Measurements from ENCODE around the gene DLX6.
"Not testable (repeated sequence)": the region's sequence is repeated elsewhere in the genome, so short reads cannot be mapped to it uniquely, and the experiment has no call there.

The DLX6 gene

DNA sequence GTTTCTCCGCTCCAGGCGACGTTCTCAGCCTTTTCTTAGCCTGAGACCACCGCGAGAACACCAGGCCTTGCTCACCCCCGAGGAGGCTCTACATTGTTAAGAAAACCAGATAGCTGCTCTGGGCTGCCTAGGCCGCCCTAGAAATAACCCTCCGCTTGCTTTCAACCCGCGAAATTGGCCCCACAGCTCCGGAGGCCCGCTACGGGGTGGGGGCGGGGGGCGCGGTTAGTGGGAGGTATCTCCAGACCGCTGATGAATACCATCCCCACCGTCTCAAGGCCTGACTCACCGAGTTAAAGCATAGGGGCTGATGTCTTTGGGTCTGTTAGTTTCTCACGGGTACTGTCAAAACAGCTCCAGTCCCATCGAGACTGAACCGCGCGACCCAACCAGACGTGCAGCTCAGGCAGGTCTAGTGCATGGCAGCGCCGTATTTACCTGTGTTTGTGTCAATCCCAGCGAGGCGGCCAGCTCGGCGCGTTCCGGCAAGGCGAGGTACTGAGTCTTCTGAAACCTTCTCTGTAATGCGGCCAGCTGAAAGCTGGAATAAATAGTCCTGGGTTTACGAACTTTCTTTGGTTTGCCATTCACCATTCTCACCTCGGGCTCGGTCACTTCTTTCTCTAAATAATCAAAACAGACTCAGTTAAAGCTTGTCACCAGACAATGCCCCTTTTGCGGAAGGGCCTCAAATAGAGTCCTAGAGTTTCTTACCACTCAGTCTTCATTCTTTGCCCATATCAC lies 16.6 kb downstream of the DLX6 start:
- DNase-seq, result no peak

DNA sequence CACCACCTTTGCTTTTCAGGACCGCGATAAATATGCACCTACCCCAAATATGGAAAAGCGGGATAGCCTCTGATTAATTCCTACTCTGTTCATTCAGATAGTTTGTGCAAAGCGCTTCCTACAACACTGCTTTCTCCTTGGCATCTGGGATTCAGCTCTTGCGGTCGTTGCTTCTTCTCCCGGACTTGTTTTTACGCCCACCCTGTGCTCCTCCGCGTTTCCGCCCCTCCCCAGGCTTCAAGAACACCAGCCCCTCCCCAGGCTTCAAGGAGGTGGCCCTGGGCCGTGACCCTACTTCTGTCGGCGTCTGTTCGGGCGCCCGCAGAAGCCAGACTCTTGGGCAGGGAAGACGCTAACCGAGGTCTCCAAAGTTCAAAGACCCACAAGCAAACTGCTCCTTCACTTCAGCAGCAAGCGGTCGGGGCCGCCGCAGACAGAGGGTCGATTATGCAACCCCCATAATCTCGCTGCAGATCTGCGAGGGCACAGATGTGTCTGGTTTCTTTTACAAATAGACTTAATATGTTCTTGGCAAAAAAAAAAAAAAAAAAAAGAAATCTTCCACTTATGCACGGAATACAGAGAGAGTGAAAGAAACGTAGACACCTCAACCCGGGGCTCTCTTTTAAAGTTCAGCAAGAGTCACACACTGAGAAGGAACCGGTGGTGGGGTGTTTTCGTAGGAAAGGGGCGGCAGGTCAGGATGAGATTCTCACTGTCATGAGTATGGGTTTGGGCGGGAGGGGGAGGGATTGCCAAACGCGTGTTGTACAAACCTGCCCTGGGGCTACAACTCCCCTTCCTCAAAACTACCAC lies 17.3 kb downstream of the DLX6 start:
- no peak for DNase-seq

DNA sequence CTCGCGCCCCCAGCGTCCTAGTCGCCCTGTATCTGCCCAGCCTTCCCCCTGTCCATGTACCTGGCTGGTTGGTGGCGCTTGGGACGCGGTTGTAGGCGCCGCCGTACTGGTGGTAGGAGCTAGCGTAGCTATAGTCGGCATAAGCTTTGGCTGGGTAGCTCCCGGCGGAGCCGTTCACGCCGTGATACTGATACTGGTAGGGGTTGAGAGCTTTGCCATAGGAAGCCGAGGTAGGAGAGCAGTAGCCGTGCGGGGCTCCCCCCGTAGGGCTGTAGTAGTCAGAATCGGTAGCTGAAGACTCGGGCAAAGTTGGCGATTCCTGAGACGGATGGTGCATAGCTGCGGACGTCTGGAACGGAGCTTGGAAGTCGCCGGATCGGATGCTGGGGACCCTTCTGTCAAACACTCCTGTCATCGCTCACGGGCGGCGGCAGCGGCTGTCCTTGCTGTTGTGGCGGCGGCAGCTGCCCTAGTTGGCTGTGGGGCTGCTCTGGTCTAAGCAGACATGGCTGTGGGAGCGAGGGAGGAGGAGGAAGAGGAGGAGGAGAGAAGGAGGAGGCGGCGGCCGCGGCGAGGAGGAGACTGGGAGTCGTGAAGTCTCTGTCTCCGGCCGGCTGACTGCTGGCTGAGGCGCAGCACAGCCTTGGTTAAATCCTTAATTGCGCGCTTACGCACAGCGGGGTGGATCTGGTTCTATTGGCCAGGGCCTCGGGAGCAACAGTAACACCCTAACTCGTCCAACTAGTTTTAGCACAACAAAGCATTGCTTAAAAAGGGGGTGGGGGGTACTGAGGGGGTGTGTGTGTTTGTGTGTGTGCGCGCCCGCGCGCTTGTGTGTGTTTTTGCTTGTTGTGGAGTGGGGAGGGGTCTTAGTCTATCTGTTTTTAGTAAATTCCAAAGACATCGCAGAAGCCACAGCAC lies 19.1 kb downstream of the DLX6 start, which contains the start of gene DLX5:
Gene DLX5, minus strand, starts transcription at position 623 of the 921 bp plus-strand sequence. Its CDS starts 208 bp downstream, at position 415.
- peak in 10 of 56 donors; percentile 3 to 37 (median 28) for DNase-seq

DNA sequence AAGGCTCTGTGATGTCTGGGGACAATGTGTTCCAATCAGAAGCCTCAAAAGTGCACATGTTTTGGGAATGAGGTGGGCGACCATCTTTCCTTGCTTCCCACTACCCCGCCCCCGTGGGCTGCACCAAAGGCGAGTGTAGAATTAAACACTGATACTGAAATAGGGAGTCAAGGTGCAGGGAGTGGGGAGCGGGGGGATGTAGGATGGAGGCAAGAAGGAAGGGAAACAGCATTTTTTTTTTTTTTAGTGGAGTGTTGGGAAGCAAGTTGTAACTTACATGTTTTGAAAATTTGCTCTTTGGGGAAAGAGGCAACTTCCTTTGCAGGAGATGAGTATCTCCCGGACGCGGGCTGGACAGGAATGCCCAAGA lies 19.8 kb downstream of the DLX6 start:
- DNase-seq, result no peak

DNA sequence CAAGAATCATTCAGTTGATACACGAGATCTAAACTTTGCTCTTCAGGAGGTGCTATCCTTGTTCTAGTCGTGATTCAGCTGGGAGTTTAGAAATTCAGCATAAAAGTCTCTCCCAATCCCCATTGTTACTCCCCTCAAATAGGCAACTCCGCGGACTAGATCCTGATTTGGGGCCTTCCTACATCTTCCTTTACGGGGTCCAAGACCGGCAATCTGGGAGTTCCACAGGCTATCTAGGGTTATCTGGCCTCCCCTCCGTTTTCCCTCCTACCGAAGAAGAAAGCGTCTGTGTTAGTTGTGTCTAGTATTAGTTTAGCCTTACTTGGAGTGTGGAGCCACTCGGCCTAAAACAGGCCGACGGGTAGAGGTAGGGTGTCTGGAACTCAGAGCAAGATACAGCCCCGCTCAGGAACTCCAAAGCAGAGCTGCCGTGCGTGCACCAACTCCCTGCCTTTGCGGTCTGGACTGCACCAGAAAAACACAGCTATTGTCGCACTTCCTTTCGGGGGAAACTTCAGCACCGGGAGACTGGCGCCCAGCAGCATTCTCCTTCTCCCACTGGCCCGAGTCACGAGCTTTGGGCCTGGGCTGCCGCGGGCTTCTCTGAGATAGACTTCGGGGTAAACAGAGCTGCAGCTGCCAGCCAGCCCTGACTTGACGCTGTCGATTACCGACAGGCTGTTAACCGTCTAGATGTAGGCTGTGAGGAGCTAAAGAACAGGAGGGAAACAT lies 20.8 kb downstream of the DLX6 start:
- peak in 6 of 56 donors; percentile 2 to 40 (median 19) for DNase-seq

DNA sequence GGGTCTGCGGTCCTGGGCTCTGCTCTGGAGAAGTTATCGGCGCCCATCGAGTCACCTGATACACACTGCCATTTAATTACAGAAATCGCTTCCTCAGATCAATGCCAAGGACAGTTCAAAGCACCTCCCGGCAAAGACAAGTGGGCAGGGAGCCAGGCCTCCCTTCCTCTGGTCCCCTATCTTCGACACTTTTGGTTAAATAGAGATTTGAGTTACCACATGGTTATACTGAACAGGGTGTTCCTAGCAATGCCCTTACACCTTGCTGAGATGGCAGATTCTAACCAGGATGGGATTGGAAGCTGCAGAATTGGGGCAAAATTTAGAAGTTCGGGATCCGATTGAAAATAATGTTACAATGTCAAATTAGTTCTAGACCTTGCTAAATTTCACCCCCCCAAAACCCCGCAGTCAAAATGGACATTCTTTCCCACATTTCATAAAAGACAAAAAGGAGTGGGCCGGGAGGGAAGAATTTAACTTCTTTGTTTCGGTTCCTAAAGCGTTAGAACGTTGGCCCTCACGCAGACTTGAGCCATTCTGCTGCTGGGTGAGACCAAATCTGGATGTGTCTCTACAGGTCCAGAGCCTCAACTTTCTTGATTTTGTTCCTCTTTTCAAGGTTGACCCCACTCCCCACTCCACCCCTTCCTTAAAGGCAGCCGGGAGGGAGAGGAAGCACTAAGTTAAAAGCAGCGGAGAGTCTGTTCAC lies 21.5 kb downstream of the DLX6 start:
- DNase-seq, result peak in 1 of 56 donors; percentile 41

DNA sequence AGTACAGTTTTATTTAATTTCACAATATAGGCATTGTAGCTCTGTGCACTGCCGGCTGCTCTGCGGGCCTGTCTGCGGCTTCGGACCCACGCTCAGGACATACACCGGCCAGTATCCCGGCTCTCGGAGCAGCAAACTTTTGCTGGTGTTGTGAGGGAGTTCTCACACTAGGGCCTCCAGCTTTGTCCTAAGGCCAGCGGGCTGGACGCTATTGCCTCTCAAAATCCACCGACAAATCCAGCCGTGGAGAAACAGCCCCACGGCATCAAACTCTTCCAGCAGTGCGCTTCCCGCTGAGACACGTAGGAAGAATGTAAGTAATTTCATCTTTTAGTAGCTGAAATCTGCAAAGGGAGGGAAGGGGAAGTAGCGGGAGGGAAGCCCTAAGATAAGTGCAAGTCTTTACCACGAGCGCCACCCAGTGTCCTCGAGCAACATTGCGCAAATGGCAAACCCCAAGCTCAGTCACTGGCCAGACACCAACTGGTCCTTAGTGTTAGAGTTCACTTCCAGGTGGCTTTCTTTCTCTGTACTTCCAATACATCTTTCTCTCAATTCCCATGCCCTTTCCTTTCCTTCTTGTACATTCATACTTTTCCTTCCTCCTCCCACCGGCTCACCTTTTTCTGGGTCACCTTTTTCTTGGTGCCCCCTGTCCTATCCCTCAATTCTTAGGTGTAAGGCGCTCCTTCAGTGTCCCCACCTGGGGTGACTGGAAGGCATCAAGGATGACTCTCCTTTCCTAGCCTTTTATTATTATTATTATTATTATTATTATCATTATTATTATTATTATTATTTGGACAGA lies 22.3 kb downstream of the DLX6 start:
- peak in 50 of 56 donors; percentile 4 to 86 (median 58) for DNase-seq

DNA sequence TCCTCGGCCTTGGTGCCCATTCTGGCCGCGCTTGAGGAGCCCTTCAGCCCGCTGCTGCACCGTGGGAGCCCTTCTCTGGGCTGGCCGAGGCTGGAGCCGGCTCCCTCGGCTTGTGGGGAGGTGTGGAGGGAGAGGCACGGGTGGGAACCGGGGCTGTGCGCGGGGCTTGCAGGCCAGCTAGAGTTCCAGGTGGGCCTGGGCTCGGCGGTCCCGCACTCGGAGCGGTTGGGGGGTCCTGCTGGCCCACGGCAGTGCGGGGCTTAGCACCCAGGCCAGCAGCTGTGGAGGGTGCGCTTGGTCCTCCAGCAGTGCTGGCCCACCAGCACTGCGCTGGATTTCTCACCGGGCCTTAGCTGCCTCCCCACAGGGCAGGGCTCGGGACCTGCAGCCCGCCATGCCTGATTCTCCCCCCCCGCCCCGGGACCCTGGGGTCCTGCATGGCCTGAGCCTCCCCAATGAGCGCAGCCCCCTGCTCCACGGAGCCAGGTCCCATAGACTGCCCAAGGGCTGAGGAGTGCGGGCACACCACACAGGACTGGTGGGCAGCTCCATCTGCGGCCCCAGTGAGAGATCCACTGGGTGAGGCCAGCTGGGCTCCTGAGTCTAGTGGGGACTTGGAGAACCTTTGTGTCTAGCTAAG lies 29.0 kb downstream of the DLX6 start:
- not testable (repeated sequence) for DNase-seq

DNA sequence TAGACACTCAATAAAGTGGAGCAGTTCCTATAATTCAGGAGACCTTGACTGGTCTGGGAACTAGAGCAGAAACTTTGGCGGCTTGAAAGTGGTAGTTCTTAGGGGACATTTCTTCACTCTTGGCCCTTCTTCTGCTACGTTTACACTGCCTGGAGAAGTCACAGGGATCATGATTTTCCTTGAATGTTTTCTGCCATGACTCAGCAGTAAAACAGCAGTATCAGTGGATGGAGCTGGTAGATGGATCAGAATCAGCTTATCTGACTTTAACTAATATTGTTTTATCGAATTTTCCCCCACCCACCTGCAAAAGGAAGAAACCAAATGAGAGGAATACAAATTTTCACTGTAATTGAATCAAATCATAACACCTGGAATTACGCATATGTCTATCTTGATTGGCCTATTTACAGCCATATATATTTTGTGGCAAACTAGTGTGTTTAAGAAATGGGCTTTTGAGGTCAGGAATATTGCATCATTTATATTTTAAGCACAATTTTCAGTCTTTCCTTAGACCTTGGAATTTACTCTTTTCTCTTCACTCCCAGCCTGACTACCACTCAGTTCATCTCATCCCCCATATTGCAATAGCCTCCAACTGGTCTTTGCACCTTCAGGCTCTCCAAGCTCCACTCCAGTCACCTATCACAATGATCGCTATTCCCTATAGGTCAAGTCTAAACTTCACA lies 34.2 kb downstream of the DLX6 start:
- no peak for DNase-seq

DNA sequence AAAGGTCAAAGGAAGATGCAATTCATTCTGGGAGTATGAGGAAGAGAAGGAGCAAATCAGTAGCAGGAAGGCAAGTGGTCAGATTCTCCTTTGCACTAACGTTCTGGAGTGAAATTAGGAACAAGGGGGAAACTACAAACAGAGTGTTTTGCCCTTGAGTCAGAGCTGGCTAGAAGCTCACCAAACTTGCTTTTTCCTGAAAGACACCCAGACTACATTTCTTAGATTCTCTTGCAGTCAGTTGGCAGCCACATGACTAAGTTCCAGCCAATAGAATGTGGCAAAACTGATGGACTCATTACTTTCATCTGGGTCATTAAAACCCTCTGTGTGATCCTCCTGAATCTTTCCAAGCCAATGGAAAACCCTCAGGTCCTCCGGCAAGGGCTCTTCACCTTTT lies 37.9 kb downstream of the DLX6 start:
- no peak for DNase-seq
